ENCODE data around the gene TRAF3IP1.

TRAF3IP1 gene

GRCh38 chr2:238278626-238279323 lies 41.5 kb upstream of the TRAF3IP1 start:
- TF ChIP-seq, protein P1, sequence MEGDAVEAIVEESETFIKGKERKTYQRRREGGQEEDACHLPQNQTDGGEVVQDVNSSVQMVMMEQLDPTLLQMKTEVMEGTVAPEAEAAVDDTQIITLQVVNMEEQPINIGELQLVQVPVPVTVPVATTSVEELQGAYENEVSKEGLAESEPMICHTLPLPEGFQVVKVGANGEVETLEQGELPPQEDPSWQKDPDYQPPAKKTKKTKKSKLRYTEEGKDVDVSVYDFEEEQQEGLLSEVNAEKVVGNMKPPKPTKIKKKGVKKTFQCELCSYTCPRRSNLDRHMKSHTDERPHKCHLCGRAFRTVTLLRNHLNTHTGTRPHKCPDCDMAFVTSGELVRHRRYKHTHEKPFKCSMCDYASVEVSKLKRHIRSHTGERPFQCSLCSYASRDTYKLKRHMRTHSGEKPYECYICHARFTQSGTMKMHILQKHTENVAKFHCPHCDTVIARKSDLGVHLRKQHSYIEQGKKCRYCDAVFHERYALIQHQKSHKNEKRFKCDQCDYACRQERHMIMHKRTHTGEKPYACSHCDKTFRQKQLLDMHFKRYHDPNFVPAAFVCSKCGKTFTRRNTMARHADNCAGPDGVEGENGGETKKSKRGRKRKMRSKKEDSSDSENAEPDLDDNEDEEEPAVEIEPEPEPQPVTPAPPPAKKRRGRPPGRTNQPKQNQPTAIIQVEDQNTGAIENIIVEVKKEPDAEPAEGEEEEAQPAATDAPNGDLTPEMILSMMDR (conservative IDR thresholded peaks at IDR 0.05), result no peak
- no peak overlapping the region for H3K27ac ChIP-seq

DNA sequence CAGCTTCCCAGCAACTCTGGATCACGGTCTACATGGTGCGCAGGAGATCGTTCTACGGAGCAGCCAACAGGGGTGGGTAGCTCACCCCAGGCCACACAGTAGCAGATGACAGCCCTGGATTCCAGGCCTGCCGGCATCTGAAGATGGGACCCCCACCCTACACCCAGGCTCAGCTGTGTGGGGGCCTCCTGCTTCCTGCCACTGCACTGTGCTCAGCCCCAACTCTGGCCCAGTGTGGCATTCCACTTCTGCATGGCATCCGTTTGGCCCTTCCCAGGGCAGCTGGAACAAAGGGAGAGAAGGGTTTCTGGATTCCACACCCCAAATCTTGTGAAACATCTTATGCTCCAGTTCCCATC lies 41.0 kb upstream of the TRAF3IP1 start:
- H3K27ac ChIP-seq, result no peak overlapping the region
- TF ChIP-seq, protein P1 (conservative IDR thresholded peaks at IDR 0.05), result no peak

DNA sequence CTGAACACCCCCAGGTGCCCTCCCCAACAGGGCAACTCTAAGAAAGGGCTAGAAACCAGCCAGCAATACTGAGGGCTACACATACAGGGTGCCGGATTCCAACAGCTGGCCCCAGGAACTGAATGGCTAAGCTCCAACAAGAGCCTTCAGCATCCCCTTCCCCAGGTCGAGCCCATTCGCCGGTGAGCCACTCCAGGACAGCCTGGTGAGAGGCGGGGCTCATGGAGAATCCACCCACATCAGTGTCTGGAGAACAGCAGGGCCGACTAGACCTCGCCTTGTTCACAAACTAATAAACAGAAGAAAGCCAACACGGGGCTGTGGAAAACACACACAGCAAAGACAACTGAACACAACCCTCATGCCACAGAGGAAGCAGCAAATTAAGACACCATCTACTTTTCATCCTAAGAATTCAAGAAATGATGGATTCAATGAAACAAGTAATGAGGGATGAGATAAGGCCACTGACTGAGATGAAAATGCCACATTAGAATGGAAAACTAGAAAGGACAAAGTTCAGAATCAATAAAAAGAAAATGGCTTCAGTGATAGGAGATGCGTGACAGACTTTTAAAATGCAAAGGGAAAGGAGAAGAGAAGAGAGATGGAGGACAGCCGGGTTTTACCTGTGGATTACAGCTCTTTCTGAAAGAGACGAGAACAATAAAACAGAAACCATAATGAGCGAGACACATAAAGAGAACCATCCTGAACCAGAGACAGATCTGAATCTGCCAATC lies 40.1 kb upstream of the TRAF3IP1 start:
- TF ChIP-seq, protein P1 (conservative IDR thresholded peaks at IDR 0.05), result no peak
- no peak overlapping the region for H3K27ac ChIP-seq

DNA sequence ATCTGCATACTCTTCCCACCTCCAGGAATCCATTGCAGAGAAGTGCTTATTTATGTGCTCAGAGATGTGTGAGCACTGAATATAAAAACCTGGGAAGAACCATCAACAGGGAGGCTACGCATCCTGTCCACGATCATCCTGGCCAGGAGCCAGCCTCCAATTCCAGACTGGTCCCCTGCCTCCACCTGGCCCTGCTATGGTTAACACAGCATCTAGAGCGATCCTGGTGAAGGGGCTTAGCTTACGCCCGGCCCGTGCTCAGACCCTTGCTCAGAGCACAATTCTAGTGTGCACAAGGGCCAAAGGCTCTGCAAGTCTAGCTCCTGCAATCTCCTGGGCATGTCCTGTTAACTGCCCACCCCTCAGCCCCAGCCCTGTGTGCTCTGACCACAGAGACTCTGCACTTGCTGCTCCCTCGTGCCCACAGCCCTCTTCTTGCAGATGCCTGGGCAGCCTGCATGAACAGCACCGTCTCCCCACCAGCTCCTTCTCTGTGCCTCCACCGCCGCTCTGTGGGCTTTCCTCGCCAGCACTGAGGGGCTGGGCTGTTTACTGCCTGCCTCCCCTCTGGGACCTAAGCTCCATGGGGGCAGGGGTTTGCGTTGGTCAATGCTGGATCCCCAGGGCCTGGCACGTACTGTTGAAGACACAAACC lies 38.4 kb upstream of the TRAF3IP1 start:
- TF ChIP-seq, protein P1 (conservative IDR thresholded peaks at IDR 0.05), result no peak
- H3K27ac ChIP-seq, result peak overlapping the region; percentile 9; the same call in 1 of the 2 replicates

DNA sequence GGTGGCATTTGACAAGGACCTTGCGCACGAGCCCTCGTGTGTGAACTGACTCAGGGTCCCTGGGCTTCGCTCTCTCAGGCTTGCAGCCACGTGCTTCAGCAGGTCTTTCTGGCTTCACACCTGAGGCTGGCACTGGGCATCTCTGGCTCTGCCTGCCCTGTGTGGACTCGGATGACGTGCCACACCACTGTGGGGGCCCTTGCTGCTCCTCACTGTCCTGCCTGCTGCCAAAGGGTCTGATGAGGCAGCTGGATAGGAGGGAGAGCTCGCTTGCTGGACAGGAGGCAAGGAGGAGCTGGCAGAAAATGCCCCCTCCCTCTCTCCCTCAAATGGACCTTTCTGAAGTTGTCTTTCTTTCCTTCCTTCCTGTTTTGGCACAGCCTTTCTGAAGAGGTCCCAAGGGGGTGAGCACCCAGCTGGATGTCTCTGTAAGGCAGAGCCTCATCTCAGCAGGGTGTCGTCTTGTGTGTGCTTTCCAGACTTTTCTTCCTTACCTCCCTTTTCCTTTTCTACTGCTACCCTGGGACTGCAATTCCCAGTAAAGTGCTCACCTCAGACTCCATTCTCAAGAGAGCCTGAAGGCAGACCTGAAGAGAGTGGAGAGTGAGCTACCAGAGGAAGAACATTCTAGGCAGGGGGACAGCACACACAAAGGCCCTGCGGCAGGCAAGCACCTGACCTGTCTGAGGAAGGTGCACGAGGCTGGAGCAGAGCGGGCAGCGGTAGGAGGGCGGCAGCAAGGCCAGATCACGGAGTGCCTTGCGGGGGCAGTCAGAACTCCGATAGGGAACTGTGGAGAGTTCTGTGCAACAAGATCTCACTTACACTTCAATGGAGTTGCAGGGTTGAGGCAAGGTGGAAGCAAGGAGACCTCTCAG lies 37.2 kb upstream of the TRAF3IP1 start:
- TF ChIP-seq, protein P1 (conservative IDR thresholded peaks at IDR 0.05), result no peak
- peak overlapping the region; percentile 96 for H3K27ac ChIP-seq

DNA sequence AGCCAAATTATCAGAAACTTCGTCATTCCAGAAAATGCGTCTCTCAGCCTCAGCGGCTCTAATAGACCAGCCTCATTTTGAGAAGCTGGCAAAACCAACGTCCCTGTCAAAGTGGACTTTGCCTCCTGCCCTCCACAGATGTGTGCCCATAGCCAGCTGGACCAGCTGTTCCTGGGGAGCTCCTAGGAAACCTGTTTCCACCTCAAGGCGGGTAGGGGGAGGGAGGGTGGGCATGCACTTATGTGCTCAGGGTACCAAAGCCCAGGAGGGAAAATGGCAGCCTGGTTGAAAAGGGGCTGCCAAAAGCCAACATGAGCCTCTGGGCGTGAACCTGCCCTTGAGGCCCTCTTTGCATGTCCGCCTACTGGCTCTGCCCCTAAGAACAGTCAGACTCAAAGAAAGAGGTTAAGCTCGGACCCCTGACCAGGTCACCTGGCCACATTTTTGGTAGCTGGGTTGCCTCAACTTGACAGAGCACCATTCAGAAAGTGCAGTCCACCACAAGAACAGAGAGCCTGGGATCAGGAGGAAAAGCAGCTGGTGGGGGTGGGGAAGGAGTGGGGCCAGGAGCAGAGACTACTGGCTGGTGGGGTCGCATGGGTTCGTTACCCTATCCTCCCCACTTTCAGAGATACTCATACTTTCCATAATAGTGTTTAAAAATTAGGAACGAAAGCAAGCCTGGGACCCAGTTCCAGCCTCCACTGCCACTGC lies 35.4 kb upstream of the TRAF3IP1 start:
- peak overlapping the region; percentile 96 for H3K27ac ChIP-seq
- TF ChIP-seq, protein P1 (conservative IDR thresholded peaks at IDR 0.05), result no peak

Data from VCaP (cell line).